Activated B cell treated with CpG ODN at 0.5 μM for 24 hours (primary cell): ENCODE results near the gene KLRC3. TPM values are rescaled to one million over a fixed set of nuclear protein-coding genes. Genes with fewer than 3 reads are reported as not detected.
"Not testable (repeated sequence)": the region's sequence is repeated elsewhere in the genome, so short reads cannot be mapped to it uniquely, and the experiment has no call there.

ENCODE experiments used
- ATAC-seq: fragments of 200-7000 bp; cut with Tn5 transposase; one replicate; pipeline ENCODE4 v1.10.0; 2021; ENCODE audit warnings: low read depth, mild to moderate bottlenecking, moderate library complexity
- CTCF ChIA-PET: fragments of 350-600 bp; sonication (Branson Sonifier 250); formaldehyde crosslinking; loops from one replicate; lab custom pipeline; 2021; ENCODE audit warnings: antibody characterized with exemption; lab: Charles Lee
- POLR2A ChIA-PET: fragments of 350-600 bp; sonication (Branson Sonifier 250); formaldehyde crosslinking; loops from one replicate; lab custom pipeline; 2021; ENCODE audit warnings: antibody characterized with exemption; lab: Charles Lee
- DNase-seq: peaks from one replicate; pipeline ENCODE4 v3.0.0; 2022
- H3K27ac Mint-ChIP-seq: one replicate; pipeline ENCODE4 v1.8.0; 2020; ENCODE audit warnings: mixed read lengths
- H3K27me3 Mint-ChIP-seq: one replicate; pipeline ENCODE4 v1.8.0; 2021; ENCODE audit warnings: mixed read lengths
- H3K36me3 Mint-ChIP-seq: one replicate; pipeline ENCODE4 v1.8.0; 2021; ENCODE audit warnings: low read depth, mixed read lengths
- H3K4me1 Mint-ChIP-seq: one replicate; pipeline ENCODE4 v1.8.0; 2021; ENCODE audit warnings: mixed read lengths
- H3K4me3 Mint-ChIP-seq: one replicate; pipeline ENCODE4 v1.8.0; 2020; ENCODE audit warnings: mild to moderate bottlenecking, mixed read lengths
- H3K9me3 Mint-ChIP-seq: one replicate; pipeline ENCODE4 v1.8.0; 2020; ENCODE audit warnings: mixed read lengths
- intact Hi-C: fragments of 100-400 bp; cut with micrococcal nuclease; formaldehyde crosslinking; loops from one replicate; pipeline ENCODE4 v1.15.1; 2024
- total RNA-seq: library from RNA; stranded (reverse); gene quantifications from 2 replicates; pipeline ENCODE4 v1.2.3, GENCODE V29; 2022
- TF ChIP-seq, protein P1 (sequence below): fragments of 200-600 bp; IDR thresholded peaks from one replicate; pipeline ENCODE4 v1.8.0; 2022; ENCODE audit warnings: antibody characterized with exemption, mild to moderate bottlenecking

Gene KLRC3
- total RNA-seq, 1 donor from 2014 or later: not detected

DNA sequence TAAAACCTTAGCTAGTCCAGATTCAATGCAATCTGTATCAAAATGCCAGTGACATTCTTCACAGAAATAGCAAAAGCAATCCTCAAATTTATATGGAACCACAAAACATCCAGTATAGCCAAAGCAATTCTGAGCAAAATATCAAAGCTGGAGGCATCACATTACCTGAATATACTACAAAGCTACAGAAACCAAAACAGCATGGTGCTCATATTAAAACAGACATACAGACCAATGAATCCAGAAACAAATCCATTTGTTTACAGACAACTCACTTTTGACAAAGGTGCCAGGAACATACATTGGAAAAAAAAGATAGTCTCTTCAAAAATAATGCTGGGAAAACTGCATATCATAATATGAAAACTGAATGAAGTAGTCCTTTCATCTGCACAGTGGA lies 15.6 kb downstream of the KLRC3 start:
- peaks cover 3% of the 10 kb centered on the region for H3K9me3 Mint-ChIP-seq
- TF ChIP-seq, protein P1, sequence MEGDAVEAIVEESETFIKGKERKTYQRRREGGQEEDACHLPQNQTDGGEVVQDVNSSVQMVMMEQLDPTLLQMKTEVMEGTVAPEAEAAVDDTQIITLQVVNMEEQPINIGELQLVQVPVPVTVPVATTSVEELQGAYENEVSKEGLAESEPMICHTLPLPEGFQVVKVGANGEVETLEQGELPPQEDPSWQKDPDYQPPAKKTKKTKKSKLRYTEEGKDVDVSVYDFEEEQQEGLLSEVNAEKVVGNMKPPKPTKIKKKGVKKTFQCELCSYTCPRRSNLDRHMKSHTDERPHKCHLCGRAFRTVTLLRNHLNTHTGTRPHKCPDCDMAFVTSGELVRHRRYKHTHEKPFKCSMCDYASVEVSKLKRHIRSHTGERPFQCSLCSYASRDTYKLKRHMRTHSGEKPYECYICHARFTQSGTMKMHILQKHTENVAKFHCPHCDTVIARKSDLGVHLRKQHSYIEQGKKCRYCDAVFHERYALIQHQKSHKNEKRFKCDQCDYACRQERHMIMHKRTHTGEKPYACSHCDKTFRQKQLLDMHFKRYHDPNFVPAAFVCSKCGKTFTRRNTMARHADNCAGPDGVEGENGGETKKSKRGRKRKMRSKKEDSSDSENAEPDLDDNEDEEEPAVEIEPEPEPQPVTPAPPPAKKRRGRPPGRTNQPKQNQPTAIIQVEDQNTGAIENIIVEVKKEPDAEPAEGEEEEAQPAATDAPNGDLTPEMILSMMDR: no peak
- intact Hi-C loops: no loop called here
- H3K27ac Mint-ChIP-seq: no peak overlapping the region
- no peak overlapping the region for H3K4me3 Mint-ChIP-seq
- ChIA-PET POLR2A (no interaction called here), CTCF (no interaction called here)
- H3K4me1 Mint-ChIP-seq: peaks cover 6% of the 10 kb centered on the region
- H3K27me3 Mint-ChIP-seq: peaks cover 5% of the 10 kb centered on the region
- ATAC-seq: no peak
- no peak for DNase-seq
- no peaks in the 10 kb centered on the region for H3K36me3 Mint-ChIP-seq

DNA sequence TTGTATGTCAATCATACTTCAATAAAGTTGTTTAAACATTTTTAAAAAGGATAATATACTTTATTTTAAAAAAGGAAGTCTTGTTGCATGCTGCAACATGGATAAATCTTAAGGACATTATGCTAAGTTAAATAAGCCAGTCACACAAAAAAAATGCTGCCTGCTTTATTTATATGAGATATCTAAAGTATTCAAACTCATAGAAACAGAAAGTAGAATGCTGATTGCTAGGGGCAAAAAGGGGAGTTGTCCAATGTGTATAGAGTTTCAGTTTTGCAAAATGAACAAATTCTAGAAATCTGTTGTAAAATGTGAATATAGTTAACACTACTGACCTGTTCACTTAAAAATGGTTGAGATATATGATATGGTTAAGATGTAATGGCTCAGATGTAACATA lies 19.6 kb downstream of the KLRC3 start:
- DNase-seq (no peak), ATAC-seq (no peak)
- peaks cover 16% of the 10 kb centered on the region for H3K27me3 Mint-ChIP-seq
- H3K4me3 Mint-ChIP-seq: no peak overlapping the region
- peaks cover 3% of the 10 kb centered on the region for H3K9me3 Mint-ChIP-seq
- CTCF ChIA-PET: no interaction called here
- peaks cover 4% of the 10 kb centered on the region for H3K4me1 Mint-ChIP-seq
- H3K27ac Mint-ChIP-seq: no peak overlapping the region
- intact Hi-C loops: no loop called here
- TF ChIP-seq, protein P1: no peak
- POLR2A ChIA-PET: no interaction called here
- H3K36me3 Mint-ChIP-seq: no peaks in the 10 kb centered on the region

DNA sequence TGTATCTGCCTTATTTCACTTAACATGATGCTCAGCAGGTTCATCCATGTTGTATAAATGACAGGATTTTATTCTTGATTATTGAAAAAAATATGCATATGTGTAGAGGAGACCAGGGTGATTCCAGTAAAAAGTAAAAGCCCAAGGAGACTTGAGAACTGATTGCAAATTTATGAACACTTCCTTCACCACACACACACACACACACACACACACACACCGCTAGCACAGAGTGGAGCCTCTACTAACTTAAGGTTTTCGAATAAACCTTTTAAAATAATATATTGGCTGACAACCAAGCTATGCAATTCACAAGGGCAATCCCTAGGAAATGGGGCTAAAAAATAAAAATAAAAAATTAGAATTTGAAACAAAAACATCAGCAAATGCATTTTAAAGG lies 22.2 kb downstream of the KLRC3 start:
- ChIA-PET CTCF (no interaction called here), POLR2A (no interaction called here)
- no peak for DNase-seq
- no peak overlapping the region for H3K4me3 Mint-ChIP-seq
- no peaks in the 10 kb centered on the region for H3K9me3 Mint-ChIP-seq
- intact Hi-C loops: no loop called here
- TF ChIP-seq, protein P1: no peak
- H3K36me3 Mint-ChIP-seq: no peaks in the 10 kb centered on the region
- H3K27me3 Mint-ChIP-seq: peaks cover 16% of the 10 kb centered on the region
- no peak overlapping the region for H3K27ac Mint-ChIP-seq
- ATAC-seq: no peak
- peaks cover 20% of the 10 kb centered on the region for H3K4me1 Mint-ChIP-seq

DNA sequence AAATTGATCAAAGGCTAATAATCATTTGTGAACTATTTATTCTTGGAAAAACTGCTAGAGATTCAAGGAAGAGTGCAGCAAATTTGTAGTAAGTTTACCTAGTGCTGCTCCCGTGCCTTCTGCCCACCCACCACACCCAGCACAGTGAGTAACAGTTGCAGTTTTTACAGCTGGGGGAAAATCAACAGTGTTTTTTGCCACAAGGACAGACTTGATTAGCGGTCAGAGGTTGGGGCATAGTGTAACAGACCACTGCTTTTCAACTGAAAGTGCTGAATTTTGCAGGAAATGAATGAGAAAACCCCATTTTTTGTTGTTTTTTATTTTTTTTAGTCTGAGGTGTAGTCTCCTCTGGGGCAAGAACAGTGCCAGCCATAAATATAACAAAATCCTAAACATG lies 23.1 kb downstream of the KLRC3 start:
- H3K4me3 Mint-ChIP-seq: no peak overlapping the region
- H3K4me1 Mint-ChIP-seq: peaks cover 24% of the 10 kb centered on the region
- H3K9me3 Mint-ChIP-seq: no peaks in the 10 kb centered on the region
- TF ChIP-seq, protein P1: no peak
- intact Hi-C loops: no loop called here
- POLR2A ChIA-PET: no interaction called here
- CTCF ChIA-PET: no interaction called here
- DNase-seq (no peak), ATAC-seq (no peak)
- H3K27me3 Mint-ChIP-seq: peaks cover 17% of the 10 kb centered on the region
- no peaks in the 10 kb centered on the region for H3K36me3 Mint-ChIP-seq
- H3K27ac Mint-ChIP-seq: no peak overlapping the region

DNA sequence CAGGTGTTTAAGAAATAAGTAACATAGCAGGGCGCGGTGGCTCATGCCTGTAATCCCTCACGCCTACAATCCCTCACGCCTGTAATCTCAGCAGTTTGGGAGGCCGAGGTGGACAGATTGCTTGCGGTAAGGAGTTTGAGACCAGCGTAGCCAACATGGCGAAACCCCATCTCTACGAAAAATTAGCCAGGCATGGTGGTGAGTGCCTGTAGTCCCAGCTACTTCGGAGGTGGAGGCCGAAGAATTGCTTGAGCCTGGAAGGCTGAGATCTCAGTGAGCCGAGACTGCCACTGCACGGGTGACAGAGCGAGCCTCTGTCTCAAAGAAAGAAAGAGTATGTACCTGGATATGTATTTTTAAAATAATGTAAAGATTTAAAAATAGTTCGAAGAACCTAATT lies 24.2 kb downstream of the KLRC3 start:
- intact Hi-C loops, POLR2A ChIA-PET: not testable (repeated sequence)

DNA sequence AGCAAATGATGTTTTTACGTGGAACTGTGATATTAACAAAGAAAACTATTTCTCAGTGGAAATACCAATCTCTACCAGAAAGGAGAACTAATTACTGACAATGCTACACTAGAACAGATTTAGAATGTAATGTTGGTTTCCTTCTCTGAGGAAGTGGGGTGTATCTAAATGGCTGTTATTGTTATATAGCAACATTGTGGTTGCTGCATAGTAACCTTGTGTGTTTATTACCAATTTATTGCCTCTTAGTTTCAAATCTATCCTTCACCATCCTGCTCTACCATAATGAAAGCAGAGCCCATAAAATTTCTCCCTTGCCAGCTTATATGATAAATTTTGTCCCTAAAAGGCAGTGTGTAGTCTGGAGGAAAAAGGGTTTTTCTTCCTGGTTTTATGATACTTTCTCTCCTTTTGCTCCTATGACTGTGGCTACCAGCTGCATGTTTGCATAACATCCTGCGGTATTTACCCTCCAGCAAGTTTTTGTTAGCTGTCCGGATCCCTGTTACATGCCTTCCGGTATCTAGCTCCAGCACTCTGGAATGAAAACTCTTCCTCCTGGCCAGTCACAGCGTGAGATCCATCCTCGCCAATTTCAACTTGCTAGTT lies 24.9 kb downstream of the KLRC3 start:
- DNase-seq (no peak), ATAC-seq (peak; percentile 82)
- intact Hi-C loops: loop anchor here (1.0 kb wide), 1 partner anchor 30 kb away; no protein-coding TSS in a partner anchor
- Mint-ChIP-seq H3K36me3 (no peaks in the 10 kb centered on the region), H3K4me1 (peaks cover 31% of the 10 kb centered on the region), H3K9me3 (no peaks in the 10 kb centered on the region), H3K27ac (peak overlapping the region; percentile 74), H3K4me3 (peak overlapping the region; percentile 0), H3K27me3 (peaks cover 17% of the 10 kb centered on the region)
- POLR2A ChIA-PET: no interaction called here
- TF ChIP-seq, protein P1: no peak
- CTCF ChIA-PET: no interaction called here

More for the DNA sequence above, 24.2 kb downstream of the KLRC3 start:
- peaks cover 31% of the 10 kb centered on the region for H3K4me1 Mint-ChIP-seq
- CTCF ChIA-PET, H3K4me3 Mint-ChIP-seq, H3K9me3 Mint-ChIP-seq, H3K27ac Mint-ChIP-seq, ATAC-seq, H3K36me3 Mint-ChIP-seq, DNase-seq: not testable (repeated sequence)
- peaks cover 17% of the 10 kb centered on the region for H3K27me3 Mint-ChIP-seq

DNA sequence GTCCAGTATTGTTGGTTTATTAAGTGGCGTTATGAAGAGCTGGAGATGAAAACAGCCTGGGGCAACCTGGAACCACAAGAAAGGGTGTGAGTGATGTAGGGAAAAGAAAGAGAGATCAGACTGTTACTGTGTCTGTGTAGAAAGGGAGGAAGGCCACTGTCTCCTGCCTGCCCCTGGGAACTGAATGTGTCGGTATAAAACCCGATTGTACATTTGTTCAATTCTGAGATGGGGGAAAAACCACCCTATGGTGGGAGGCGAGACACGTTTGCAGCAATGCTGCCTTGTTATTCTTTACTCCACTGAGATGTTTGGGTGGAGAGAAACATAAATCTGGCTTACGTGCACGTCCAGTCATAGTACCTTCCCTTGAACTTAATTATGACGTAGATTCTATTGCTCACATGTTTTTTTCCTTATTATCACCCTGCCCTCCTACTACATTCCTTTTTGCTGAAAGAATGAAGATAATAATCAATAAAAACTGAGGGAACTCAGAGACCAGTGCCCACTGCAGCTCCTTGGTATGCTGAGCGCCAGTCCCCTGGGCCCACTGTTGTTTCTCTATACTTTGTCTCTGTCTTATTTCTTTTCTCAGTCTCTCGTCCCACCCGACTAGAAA lies 25.8 kb downstream of the KLRC3 start:
- POLR2A ChIA-PET: not testable (repeated sequence)

More for the DNA sequence above, 25.8 kb downstream of the KLRC3 start:
- H3K4me3 Mint-ChIP-seq, H3K9me3 Mint-ChIP-seq, ATAC-seq, H3K36me3 Mint-ChIP-seq, DNase-seq, CTCF ChIA-PET: not testable (repeated sequence)
- peaks cover 15% of the 10 kb centered on the region for H3K27me3 Mint-ChIP-seq
- intact Hi-C loops: loop anchor here (1.0 kb wide), 1 partner anchor 29 kb away; no protein-coding TSS in a partner anchor
- peaks cover 38% of the 10 kb centered on the region for H3K4me1 Mint-ChIP-seq
- peak overlapping the region; percentile 74 for H3K27ac Mint-ChIP-seq
